GM19438 (cell line): Measurements from ENCODE around the gene THRB.

Experiments
- ATAC-seq: cut with Tn5 transposase; IDR thresholded peaks from one replicate; pipeline ENCODE4 v1.9.1; 2021; ENCODE audit warnings: low read depth; ENCODE audit not compliant: unreplicated experiment

THRB gene

GRCh38 chr3:24492971-24493551 lies 1.6 kb downstream of the THRB start:
- ATAC-seq = no peak

GRCh38 chr3:24490151-24490550 lies 4.5 kb downstream of the THRB start:
- ATAC-seq = no peak

GRCh38 chr3:24487325-24488262 lies 7.1 kb downstream of the THRB start:
- ATAC-seq = no peak

- ATAC-seq = no peak
These were observed 9.1 kb downstream of the THRB start for GRCh38 chr3:24485511-24485910.

- no peak for ATAC-seq
These were observed 10.8 kb downstream of the THRB start for GRCh38 chr3:24483873-24484272.

- no peak for ATAC-seq
These were observed 12.4 kb downstream of the THRB start for GRCh38 chr3:24482096-24482705.

- no peak for ATAC-seq
These were observed 13.5 kb downstream of the THRB start for GRCh38 chr3:24481193-24481592.

- ATAC-seq = no peak
These were observed 14.2 kb downstream of the THRB start for GRCh38 chr3:24480497-24480896.

- no peak for ATAC-seq
These were observed 14.8 kb downstream of the THRB start for GRCh38 chr3:24479816-24480215.

GRCh38 chr3:24476871-24477656 lies 17.6 kb downstream of the THRB start:
- no peak for ATAC-seq

- no peak for ATAC-seq
These were observed 18.7 kb downstream of the THRB start for GRCh38 chr3:24475925-24476324.

GRCh38 chr3:24474862-24475261 lies 19.8 kb downstream of the THRB start:
- no peak for ATAC-seq

GRCh38 chr3:24472358-24472757 lies 22.3 kb downstream of the THRB start:
- no peak for ATAC-seq

- ATAC-seq = no peak
These were observed 23.2 kb downstream of the THRB start for GRCh38 chr3:24471486-24471885.

GRCh38 chr3:24470277-24470676 lies 24.4 kb downstream of the THRB start:
- ATAC-seq = no peak

- ATAC-seq = no peak
These were observed 30.3 kb downstream of the THRB start for GRCh38 chr3:24464389-24464788.

GRCh38 chr3:24462737-24463136 lies 31.9 kb downstream of the THRB start:
- ATAC-seq = no peak

- no peak for ATAC-seq
These were observed 33.7 kb downstream of the THRB start for GRCh38 chr3:24460974-24461373.

- ATAC-seq = no peak
These were observed 36.9 kb downstream of the THRB start for GRCh38 chr3:24457719-24458118.

GRCh38 chr3:24454856-24455255 lies 39.8 kb downstream of the THRB start:
- ATAC-seq = no peak

- ATAC-seq = no peak
These were observed 40.3 kb downstream of the THRB start for GRCh38 chr3:24454393-24454792.
